Activated T-cell treated with anti-CD3 and anti-CD28 coated beads, Interleukin-2, amount 50 U/mL, for 24 hours (primary cell): ENCODE results near the gene CETP.

Experiments used
- DNase-seq: peaks from one replicate; pipeline ENCODE4 v3.0.0-alpha.2; 2020
- H3K27ac Mint-ChIP-seq: 2 replicates; pipeline ENCODE4 v1.8.0; 2020; ENCODE audit warnings: mild to moderate bottlenecking, mixed read lengths
- H3K27me3 Mint-ChIP-seq: 2 replicates; pipeline ENCODE4 v1.8.0; 2020; ENCODE audit warnings: mixed read lengths
- H3K36me3 Mint-ChIP-seq: 2 replicates; pipeline ENCODE4 v1.8.0; 2020; ENCODE audit warnings: low read depth, mixed read lengths
- H3K4me1 Mint-ChIP-seq: 2 replicates; pipeline ENCODE4 v1.8.0; 2020; ENCODE audit warnings: low read depth, mixed read lengths
- H3K4me3 Mint-ChIP-seq: 2 replicates; pipeline ENCODE4 v1.8.0; 2020; ENCODE audit warnings: mild to moderate bottlenecking, moderate library complexity, mixed read lengths
- H3K9me3 Mint-ChIP-seq: 2 replicates; pipeline ENCODE4 v1.8.0; 2020; ENCODE audit warnings: mixed read lengths

CETP gene

DNA sequence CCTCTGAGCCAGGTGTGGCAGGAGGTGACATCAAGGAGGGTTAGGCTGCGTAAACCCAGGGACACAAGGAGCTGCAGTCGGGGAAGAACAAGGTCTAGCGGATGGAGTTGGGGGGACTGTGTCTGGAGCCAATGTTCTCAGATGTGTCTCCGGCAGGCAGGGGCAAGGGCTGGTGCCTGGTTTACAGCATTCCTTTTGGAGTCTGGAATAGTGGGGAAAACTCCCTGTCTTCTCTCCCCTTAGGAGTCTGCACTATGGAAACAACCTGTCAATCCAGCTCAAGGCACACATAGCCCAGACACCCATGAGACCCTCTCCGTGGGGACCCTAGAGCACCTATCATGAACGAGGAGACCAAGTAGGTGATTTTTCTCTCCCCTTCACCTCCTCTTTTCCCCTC is 55.1 kb downstream of the CETP start:
- H3K27me3 Mint-ChIP-seq, result no peaks in the 10 kb centered on the region
- H3K36me3 Mint-ChIP-seq, result peaks cover 84% of the 10 kb centered on the region
- DNase-seq, result peak; percentile 31
- peaks cover 2% of the 10 kb centered on the region for H3K9me3 Mint-ChIP-seq
- peaks cover 87% of the 10 kb centered on the region for H3K4me1 Mint-ChIP-seq
- H3K27ac Mint-ChIP-seq, result peak overlapping the region; percentile 85
- H3K4me3 Mint-ChIP-seq, result no peak overlapping the region

DNA sequence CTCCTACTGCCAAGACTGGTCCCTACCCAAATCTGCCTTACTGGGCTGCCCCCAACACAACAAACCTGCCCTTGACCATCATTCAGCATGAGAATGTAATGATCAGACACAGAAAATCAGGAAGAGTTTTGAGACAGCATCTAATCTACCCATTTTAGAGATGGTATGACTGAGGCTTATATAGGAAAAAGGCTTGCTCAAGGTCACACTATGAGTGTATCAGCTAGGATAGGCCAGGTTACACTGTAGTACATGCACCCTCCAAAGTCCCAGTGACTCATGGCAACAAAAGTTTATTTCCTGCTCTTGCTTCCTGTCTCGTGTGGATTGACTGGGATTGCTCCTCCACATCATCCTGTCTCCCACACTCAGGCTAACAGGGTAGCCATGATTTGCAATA is 55.5 kb downstream of the CETP start:
- Mint-ChIP-seq H3K4me1 (peaks cover 87% of the 10 kb centered on the region), H3K27me3 (no peaks in the 10 kb centered on the region), H3K4me3 (no peak overlapping the region), H3K36me3 (peaks cover 84% of the 10 kb centered on the region), H3K27ac (peak overlapping the region; percentile 85), H3K9me3 (peaks cover 2% of the 10 kb centered on the region)
- no peak for DNase-seq

DNA sequence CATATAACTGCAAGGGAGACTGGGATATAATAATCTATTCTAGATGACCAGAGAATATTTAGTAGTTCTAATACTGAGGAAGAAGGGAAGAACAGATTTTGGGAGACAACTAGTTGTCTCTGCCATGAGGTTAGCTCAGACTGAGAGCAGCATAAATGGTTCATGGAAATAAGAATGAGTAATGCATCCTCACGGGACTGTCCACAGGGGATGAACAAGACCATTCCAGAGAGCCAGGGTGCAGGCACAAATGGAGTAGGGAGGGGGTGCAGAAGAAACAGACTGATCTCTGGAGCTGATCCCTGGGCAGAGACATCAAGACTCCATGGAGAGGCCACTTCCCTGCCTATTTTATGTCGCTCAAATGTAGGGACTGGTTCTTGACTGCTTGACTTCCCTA is 58.0 kb downstream of the CETP start:
- Mint-ChIP-seq H3K27me3 (no peaks in the 10 kb centered on the region), H3K9me3 (peaks cover 2% of the 10 kb centered on the region), H3K4me3 (no peak overlapping the region), H3K36me3 (peaks cover 91% of the 10 kb centered on the region), H3K27ac (peak overlapping the region; percentile 4), H3K4me1 (peaks cover 86% of the 10 kb centered on the region)
- DNase-seq, result no peak

DNA sequence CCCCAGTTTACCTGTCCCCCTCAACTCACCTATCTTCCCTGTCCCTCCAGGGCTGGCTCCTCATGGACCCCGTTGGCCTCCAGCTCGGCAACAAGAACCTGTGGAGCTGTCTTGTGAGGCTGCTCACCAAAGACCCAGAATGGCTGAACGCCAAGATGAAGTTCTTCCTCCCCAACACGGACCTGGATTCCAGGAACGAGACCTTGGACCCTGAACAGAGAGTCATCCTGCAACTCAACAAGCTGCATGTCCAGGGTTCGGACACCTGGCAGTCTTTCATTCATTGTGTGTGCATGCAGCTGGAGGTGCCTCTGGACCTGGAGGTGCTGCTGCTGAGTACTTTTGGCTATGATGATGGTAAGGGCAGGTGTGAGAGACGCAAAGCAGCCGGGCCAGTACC is 58.9 kb downstream of the CETP start:
- no peak overlapping the region for H3K4me3 Mint-ChIP-seq
- H3K4me1 Mint-ChIP-seq, result peaks cover 88% of the 10 kb centered on the region
- peaks cover 94% of the 10 kb centered on the region for H3K36me3 Mint-ChIP-seq
- peak overlapping the region; percentile 67 for H3K27ac Mint-ChIP-seq
- H3K27me3 Mint-ChIP-seq, result no peaks in the 10 kb centered on the region
- DNase-seq, result peak; percentile 27
- peaks cover 2% of the 10 kb centered on the region for H3K9me3 Mint-ChIP-seq

DNA sequence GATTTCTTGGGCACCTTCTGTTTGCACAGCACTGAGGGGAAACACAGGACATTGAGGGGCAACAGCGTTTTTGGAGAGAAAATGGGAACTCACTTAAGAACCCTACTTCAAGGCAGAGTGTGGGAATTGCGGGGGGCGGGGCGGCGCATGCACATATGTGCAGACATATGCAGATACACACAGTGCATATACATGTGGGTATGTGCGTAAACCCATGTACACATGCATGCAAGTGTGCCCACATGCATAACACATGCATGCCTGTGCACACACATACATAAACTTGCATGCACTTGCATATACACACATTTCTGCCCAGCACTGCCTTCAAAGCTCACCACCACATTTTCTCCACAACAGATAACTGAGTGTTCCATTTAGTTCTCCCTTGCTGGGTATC is 60.0 kb downstream of the CETP start:
- Mint-ChIP-seq H3K9me3 (peaks cover 2% of the 10 kb centered on the region), H3K4me3 (no peak overlapping the region), H3K36me3 (peaks cover 98% of the 10 kb centered on the region), H3K27ac (peak overlapping the region; percentile 91), H3K4me1 (peaks cover 90% of the 10 kb centered on the region), H3K27me3 (no peaks in the 10 kb centered on the region)
- DNase-seq, result peak; percentile 26

DNA sequence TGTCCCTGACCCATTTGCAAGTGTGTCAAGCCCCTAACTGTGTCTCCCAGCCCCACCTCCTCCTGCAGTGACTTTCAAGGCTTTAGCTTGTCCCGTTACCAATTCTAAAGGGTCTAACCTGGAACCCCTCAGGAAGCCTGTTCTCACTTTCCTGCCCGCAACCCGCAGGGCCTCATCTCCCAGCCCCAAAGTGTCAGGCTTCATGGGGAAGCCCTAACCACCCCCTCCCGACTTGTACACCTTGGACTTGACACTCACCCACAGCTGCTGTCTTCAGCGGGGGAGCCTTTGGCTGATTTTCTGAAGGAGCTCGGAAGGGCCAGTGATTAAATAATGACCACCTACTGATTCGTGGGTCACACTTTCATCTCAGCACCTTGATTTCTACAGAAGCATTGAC is 60.7 kb downstream of the CETP start:
- peak; percentile 36 for DNase-seq
- H3K27me3 Mint-ChIP-seq, result no peaks in the 10 kb centered on the region
- H3K27ac Mint-ChIP-seq, result peak overlapping the region; percentile 91
- no peaks in the 10 kb centered on the region for H3K9me3 Mint-ChIP-seq
- peaks cover 98% of the 10 kb centered on the region for H3K36me3 Mint-ChIP-seq
- peaks cover 90% of the 10 kb centered on the region for H3K4me1 Mint-ChIP-seq
- H3K4me3 Mint-ChIP-seq, result no peak overlapping the region

DNA sequence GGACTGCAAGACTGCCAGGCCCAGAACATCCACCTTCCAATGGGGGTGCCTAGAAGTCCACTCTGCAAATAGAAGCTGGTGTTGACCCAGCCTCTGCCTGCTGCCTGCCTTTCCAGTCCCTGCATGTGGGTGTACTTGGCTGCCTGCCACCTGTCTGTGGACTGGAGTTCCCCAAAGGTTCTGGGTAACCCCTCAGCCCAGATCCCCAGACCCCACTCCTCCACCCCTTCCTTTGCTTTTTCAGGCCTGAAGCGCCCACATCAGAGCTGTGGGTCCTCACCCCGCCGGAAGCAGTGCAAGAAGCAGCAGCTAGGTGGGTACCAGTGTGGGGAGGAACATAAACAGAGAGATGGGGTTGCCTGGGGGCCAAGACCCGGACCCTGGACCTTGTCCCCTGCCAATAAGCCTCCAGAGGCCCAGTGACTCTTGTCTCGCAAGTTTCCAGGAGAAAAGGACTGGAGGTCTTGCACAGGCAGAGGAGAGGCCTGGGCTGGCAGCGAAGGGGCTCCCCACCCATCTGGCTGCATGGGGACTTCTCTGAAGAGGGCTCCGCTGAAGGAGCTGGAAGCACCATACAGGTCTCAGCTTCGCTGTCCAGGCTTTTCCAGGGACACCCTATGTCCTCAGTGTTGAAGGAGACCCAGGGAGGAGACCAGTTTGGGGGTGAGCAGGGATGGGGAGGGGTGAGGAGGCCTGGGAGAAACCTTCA is 61.9 kb downstream of the CETP start:
- DNase-seq, result peak; percentile 78
- peaks cover 98% of the 10 kb centered on the region for H3K36me3 Mint-ChIP-seq

DNA sequence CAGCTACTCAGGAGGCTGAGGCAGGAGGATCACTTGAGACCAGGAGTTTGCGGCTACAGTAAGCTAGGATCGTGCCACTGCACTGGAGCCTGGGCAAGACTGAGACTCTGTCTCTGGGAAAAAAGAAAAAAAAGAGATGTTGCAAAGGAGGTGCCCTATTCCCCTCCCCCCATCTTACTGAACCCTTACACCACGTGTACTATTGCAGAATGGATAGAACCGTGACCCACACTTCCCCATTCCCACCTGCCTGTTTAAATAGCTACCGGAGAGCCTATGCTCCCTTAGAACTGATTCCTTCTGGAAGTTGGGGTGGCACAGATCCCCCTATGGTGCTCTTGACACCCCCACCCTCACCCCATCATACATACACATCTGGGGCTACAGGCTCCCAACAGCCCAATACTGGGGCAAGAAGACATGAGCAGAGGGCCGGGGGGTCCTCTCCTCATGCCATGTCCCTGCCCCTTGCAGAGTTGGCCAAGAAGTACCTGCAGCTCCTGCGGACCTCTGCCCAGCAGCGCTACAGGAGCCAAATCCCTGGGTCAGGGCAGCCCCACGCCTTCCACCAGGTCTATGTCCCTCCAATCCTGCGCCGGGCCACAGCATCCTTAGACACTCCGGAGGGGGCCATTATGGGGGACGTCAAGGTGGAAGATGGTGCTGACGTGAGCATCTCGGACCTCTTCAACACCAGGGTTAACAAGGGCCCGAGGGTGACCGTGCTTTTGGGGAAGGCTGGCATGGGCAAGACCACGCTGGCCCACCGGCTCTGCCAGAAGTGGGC is 63.3 kb downstream of the CETP start:
- Mint-ChIP-seq H3K27ac (peak overlapping the region; percentile 74), H3K4me3 (no peak overlapping the region), H3K9me3 (no peaks in the 10 kb centered on the region), H3K36me3 (peaks cover 98% of the 10 kb centered on the region), H3K27me3 (no peaks in the 10 kb centered on the region), H3K4me1 (peaks cover 94% of the 10 kb centered on the region)
- no peak for DNase-seq

More for the DNA sequence above, 61.9 kb downstream of the CETP start:
- peak overlapping the region; percentile 91 for H3K27ac Mint-ChIP-seq
- peak overlapping the region; percentile 46 for H3K4me3 Mint-ChIP-seq
- no peaks in the 10 kb centered on the region for H3K27me3 Mint-ChIP-seq
- no peaks in the 10 kb centered on the region for H3K9me3 Mint-ChIP-seq
- peaks cover 91% of the 10 kb centered on the region for H3K4me1 Mint-ChIP-seq

DNA sequence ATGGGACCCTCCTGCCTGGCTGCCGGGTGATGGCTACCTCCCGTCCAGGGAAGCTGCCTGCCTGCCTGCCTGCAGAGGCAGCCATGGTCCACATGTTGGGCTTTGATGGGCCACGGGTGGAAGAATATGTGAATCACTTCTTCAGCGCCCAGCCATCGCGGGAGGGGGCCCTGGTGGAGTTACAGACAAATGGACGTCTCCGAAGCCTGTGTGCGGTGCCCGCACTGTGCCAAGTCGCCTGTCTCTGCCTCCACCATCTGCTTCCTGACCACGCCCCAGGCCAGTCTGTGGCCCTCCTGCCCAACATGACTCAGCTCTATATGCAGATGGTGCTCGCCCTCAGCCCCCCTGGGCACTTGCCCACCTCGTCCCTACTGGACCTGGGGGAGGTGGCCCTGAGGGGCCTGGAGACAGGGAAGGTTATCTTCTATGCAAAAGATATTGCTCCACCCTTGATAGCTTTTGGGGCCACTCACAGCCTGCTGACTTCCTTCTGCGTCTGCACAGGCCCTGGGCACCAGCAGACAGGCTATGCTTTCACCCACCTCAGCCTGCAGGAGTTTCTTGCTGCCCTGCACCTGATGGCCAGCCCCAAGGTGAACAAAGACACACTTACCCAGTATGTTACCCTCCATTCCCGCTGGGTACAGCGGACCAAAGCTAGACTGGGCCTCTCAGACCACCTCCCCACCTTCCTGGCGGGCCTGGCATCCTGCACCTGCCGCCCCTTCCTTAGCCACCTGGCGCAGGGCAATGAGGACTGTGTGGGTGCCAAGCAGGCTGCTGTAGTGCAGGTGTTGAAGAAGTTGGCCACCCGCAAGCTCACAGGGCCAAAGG is 64.4 kb downstream of the CETP start:
- peak; percentile 33 for DNase-seq
- Mint-ChIP-seq H3K9me3 (no peaks in the 10 kb centered on the region), H3K4me1 (peaks cover 94% of the 10 kb centered on the region), H3K27ac (peak overlapping the region; percentile 68), H3K27me3 (no peaks in the 10 kb centered on the region), H3K4me3 (no peak overlapping the region), H3K36me3 (peaks cover 100% of the 10 kb centered on the region)

DNA sequence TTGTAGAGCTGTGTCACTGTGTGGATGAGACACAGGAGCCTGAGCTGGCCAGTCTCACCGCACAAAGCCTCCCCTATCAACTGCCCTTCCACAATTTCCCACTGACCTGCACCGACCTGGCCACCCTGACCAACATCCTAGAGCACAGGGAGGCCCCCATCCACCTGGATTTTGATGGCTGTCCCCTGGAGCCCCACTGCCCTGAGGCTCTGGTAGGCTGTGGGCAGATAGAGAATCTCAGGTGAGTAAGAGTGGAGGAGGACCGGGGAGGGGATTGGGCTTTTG is 65.0 kb downstream of the CETP start:
- H3K4me3 Mint-ChIP-seq, result no peak overlapping the region
- no peak for DNase-seq
- H3K27ac Mint-ChIP-seq, result peak overlapping the region; percentile 77
- peaks cover 100% of the 10 kb centered on the region for H3K36me3 Mint-ChIP-seq
- H3K27me3 Mint-ChIP-seq, result no peaks in the 10 kb centered on the region
- H3K9me3 Mint-ChIP-seq, result no peaks in the 10 kb centered on the region
- H3K4me1 Mint-ChIP-seq, result peaks cover 94% of the 10 kb centered on the region

DNA sequence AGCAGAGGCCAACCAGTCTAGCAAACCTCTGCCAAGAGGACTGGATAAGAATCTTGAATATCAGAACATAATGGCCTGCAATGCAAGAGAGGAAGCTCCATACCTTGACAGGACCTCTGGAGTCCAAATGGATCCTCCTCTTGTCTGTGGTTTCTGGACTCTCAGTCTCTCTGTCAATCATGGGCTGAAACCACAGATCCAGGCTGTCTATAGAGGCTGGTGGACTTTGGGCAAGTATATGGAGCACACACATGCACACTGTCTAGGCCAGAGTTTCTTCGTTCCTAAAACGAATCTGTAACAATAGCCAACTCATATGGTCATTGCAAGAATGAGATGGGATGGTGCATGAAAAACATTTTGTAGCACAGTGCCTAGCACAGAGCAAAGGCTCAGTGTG is 65.3 kb downstream of the CETP start:
- Mint-ChIP-seq H3K4me3 (no peak overlapping the region), H3K27me3 (no peaks in the 10 kb centered on the region), H3K4me1 (peaks cover 91% of the 10 kb centered on the region), H3K36me3 (peaks cover 100% of the 10 kb centered on the region), H3K27ac (peak overlapping the region; percentile 77), H3K9me3 (no peaks in the 10 kb centered on the region)
- no peak for DNase-seq

DNA sequence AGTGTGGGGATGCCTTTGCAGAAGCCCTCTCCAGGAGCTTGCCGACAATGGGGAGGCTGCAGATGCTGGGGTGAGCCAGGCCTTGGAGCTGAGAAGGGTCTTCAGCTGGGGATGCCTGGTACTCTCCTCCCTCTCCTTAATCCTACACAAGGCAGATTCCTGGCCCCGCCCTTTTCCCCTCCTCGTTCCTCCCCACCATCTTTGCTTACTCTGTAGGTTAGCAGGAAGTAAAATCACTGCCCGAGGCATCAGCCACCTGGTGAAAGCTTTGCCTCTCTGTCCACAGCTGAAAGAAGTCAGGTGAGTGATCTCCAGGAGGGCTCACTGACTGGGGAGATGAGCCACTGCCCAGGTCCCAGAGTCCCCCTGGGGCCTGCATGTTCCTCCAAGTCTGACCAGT is 66.3 kb downstream of the CETP start:
- no peak overlapping the region for H3K4me3 Mint-ChIP-seq

DNA sequence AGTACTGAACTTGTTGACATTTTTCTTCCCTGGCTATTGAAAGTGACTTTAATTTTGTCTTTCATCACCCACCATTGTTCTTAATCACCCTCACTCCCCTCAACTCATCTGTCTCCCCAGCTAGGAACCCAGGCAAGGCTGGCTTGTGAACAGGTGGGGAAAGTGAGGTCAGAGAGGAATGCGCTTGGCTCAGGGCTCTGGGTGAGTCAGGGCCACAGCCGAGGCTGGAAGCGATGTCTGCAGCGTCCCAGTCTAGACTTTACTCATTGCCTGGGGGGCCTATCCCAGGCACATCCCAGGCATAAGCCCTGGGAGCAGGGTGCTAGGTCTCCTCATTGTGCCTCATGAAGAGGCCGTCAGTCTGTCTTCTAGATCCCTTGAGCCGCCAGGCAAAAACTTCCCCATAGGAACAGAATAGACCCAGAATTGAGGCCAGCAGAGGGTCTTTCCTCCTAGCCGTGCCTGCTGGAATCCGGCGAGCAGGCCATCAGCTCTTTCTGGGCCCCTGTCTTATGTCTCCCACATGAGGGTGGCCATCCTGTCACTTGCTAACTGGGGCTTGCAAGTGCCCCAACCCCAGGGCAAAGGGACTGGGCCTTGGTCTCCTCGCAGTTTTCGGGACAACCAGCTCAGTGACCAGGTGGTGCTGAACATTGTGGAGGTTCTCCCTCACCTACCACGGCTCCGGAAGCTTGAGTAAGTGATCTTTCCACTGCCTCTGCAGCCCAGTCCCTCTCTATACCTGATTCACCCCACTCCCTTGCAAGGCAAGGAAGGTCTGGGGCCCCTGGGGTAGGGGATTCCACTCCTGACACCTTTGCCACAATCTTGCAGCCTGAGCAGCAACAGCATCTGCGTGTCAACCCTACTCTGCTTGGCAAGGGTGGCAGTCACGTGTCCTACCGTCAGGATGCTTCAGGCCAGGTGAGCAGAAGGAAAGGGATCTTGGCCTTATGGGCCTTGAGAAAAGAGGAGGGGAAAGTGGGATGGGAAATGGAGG is 67.7 kb downstream of the CETP start:
- H3K4me3 Mint-ChIP-seq, result no peak overlapping the region
- H3K27me3 Mint-ChIP-seq, result no peaks in the 10 kb centered on the region

More for the DNA sequence above, 66.3 kb downstream of the CETP start:
- Mint-ChIP-seq H3K4me1 (peaks cover 84% of the 10 kb centered on the region), H3K27ac (peak overlapping the region; percentile 77), H3K9me3 (no peaks in the 10 kb centered on the region), H3K27me3 (no peaks in the 10 kb centered on the region), H3K36me3 (peaks cover 98% of the 10 kb centered on the region)
- DNase-seq, result no peak

More for the DNA sequence above, 67.7 kb downstream of the CETP start:
- Mint-ChIP-seq H3K9me3 (no peaks in the 10 kb centered on the region), H3K4me1 (peaks cover 83% of the 10 kb centered on the region), H3K36me3 (peaks cover 98% of the 10 kb centered on the region), H3K27ac (peak overlapping the region; percentile 77)
- no peak for DNase-seq
